Fibroblast of villous mesenchyme (primary cell): ENCODE data around the gene CENPT. TPM values are rescaled to one million over a fixed set of nuclear protein-coding genes. Genes with fewer than 3 reads are reported as not detected.
"Not testable (repeated sequence)": the region's sequence is repeated elsewhere in the genome, so short reads cannot be mapped to it uniquely, and the experiment has no call there.

ENCODE experiments used
- DNase-seq: peaks from one replicate; pipeline ENCODE4 v3.0.0-alpha.2; 2010; ENCODE audit warnings: low read depth
- H3K4me3 ChIP-seq: 2 replicates; pipeline ENCODE4 v1.5.1; 2011; ENCODE audit warnings: low read depth, mild to moderate bottlenecking, low read length
- CTCF ChIP-seq: IDR thresholded peaks from 2 replicates; pipeline ENCODE4 v1.5.1; 2012; ENCODE audit warnings: low read depth, mild to moderate bottlenecking, low read length; ENCODE audit not compliant: insufficient read depth
- total RNA-seq: library from RNA; depleted of rRNA; stranded (reverse); fragments of >200 nt; gene quantifications from 2 replicates; pipeline ENCODE4 v1.2.3, GENCODE V29; 2012

The CENPT gene
- total RNA-seq, 1 donor, result 39.7 TPM

DNA sequence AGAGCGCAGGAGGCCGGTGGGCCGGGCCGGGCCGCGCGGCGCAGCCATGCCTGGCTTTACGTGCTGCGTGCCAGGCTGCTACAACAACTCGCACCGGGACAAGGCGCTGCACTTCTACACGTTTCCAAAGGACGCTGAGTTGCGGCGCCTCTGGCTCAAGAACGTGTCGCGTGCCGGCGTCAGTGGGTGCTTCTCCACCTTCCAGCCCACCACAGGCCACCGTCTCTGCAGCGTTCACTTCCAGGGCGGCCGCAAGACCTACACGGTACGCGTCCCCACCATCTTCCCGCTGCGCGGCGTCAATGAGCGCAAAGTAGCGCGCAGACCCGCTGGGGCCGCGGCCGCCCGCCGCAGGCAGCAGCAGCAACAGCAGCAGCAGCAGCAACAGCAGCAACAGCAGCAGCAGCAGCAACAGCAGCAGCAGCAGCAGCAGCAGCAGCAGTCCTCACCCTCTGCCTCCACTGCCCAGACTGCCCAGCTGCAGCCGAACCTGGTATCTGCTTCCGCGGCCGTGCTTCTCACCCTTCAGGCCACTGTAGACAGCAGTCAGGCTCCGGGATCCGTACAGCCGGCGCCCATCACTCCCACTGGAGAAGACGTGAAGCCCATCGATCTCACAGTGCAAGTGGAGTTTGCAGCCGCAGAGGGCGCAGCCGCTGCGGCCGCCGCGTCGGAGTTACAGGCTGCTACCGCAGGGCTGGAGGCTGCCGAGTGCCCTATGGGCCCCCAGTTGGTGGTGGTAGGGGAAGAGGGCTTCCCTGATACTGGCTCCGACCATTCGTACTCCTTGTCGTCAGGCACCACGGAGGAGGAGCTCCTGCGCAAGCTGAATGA lies 4.8 kb downstream of the CENPT start:
- peak; percentile 33 for TF ChIP-seq CTCF
- DNase-seq, result peak; percentile 55

GRCh38 chr16:67841816-67842508 lies 5.5 kb downstream of the CENPT start, which contains the start of gene THAP11:
Gene THAP11 (plus strand): TSS chr16:67842320. CDS start chr16:67842555, 235 bp downstream.
- TF ChIP-seq CTCF, result peak; percentile 82
- DNase-seq, result peak; percentile 95
- peak within 1 kb of the TSS; percentile 99 for H3K4me3 ChIP-seq

More for the DNA sequence above, 4.8 kb downstream of the CENPT start:
- H3K4me3 ChIP-seq, result peak overlapping the region; percentile 99

DNA sequence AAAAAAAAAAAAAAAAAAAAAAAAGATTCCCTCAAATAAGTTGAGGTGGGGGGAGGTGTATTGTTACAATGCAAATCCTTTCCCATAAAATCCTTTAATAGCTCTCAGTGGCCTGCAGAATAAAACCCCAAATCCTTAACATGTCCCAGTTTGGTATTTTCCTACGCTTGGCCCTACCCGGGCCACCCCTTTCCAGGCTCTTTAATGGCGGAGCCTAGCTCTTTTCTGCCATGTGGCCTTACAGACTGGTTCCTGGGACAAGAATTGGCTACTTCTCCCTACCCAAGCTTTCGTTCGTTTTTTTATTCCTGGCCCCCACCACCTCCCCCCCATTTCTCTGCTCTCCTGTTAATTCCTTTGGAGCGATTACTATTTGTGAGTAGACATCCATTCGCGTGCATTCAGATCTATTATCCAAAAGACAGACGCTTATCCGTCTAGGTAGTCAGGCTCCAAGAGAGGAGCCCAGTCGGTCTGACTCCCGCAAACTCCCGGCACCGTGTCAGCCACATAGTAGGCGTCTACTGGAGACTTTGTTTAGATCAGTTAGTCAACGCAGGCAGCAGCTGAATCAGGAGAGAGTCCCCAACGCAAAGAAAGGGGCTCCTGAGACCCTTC lies 6.2 kb downstream of the CENPT start:
- DNase-seq, result no peak
- no peak for TF ChIP-seq CTCF
- H3K4me3 ChIP-seq, result peak overlapping the region; percentile 99

DNA sequence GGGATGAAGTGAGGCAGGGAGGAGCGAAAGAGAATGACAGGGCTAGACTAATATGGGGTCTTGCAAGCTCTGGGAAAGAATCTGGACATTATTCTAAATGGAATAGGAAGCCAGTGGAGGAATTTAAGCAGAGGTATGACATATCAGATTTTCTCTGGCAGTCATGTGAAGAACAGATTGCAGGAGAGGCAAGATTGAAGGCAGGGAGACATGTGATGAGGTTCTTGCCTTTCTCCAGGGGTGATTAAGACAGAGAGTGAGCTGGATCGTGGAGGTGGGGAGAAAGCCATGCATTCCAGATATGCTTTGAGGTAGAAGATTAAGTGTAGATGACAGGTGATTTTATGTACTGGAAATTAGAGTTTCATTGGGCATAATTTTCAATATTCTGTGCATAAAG lies 9.7 kb downstream of the CENPT start:
- no peak overlapping the region for H3K4me3 ChIP-seq
- no peak for TF ChIP-seq CTCF
- DNase-seq, result no peak

- not testable (repeated sequence) for H3K4me3 ChIP-seq, DNase-seq
Measured at GRCh38 chr16:67837190-67837589, 10.3 kb downstream of the CENPT start.

DNA sequence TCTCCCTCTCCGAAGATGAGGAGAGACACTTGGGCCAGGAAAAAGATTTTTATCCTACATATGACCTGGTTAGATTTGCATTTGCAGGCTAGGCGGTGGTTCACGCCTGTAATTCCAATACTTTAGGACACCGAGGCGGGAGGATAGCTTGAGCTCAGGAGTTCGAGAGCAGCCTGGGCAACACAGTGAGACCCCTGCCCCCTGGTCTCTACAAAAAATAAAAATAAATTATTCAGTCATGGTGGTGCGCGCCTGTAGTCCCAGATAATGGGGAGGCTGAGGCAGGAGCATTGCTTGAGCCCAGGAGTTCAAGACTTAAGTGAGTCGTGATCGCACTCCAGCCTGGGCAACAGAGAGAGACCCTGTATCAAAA lies 13.3 kb downstream of the CENPT start:
- DNase-seq, result no peak
- H3K4me3 ChIP-seq, result peak overlapping the region; percentile 85
- TF ChIP-seq CTCF, result no peak

GRCh38 chr16:67833415-67834241 lies 13.9 kb downstream of the CENPT start:
- DNase-seq, result peak; percentile 90
- no peak for TF ChIP-seq CTCF
- H3K4me3 ChIP-seq, result peak overlapping the region; percentile 85
